MM.1S (cell line): ENCODE measurements around the gene MRRF.

Experiments used
- EZH2 ChIP-seq: fragments of 300-600 bp; sonication (generic); optimal IDR thresholded peaks from 2 replicates; pipeline ENCODE3; 2017; ENCODE audit warnings: low read depth, mild to moderate bottlenecking, antibody characterized with exemption, low read length, mixed read lengths
- EZH2phosphoT487 ChIP-seq: fragments of 300-600 bp; sonication (generic); IDR thresholded peaks from 2 replicates; pipeline ENCODE4 v1.6.1; 2018; ENCODE audit warnings: antibody characterized with exemption, low read length
- TF ChIP-seq, protein P1 (sequence below): fragments of 300-600 bp; sonication (generic); IDR thresholded peaks from 2 replicates; pipeline ENCODE4 v1.5.1; 2016; ENCODE audit warnings: antibody characterized with exemption, low read length, mixed read lengths

DNA sequence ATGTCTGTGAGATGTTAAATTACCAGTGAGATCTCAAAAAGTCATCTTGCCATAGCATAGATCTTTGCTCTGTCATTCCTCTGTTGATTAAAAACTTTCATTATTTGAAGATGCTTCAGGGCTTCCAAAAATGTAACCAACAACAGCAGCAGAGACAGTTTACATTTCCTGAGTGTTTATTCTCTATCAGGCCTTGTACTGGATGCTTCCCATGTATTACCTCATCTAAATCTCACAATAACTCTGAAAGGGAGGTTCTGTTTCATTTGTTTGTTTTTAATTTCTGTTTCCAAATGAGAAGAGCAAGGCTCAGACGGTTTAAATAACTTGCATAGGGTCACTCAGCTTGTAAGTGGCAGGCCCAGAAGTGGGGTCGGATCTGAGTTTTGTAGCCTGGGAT, 45.2 kb downstream of the MRRF start:
- TF ChIP-seq, protein P1, sequence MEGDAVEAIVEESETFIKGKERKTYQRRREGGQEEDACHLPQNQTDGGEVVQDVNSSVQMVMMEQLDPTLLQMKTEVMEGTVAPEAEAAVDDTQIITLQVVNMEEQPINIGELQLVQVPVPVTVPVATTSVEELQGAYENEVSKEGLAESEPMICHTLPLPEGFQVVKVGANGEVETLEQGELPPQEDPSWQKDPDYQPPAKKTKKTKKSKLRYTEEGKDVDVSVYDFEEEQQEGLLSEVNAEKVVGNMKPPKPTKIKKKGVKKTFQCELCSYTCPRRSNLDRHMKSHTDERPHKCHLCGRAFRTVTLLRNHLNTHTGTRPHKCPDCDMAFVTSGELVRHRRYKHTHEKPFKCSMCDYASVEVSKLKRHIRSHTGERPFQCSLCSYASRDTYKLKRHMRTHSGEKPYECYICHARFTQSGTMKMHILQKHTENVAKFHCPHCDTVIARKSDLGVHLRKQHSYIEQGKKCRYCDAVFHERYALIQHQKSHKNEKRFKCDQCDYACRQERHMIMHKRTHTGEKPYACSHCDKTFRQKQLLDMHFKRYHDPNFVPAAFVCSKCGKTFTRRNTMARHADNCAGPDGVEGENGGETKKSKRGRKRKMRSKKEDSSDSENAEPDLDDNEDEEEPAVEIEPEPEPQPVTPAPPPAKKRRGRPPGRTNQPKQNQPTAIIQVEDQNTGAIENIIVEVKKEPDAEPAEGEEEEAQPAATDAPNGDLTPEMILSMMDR = no peak
- TF ChIP-seq EZH2 (no peak), EZH2phosphoT487 (no peak)
